ENCODE measurements around the gene ANKUB1.
A peak's percentile ranks its signal among the peaks of the same experiment; 100 is the strongest.

ANKUB1 gene

GRCh38 chr3:149751551-149751950 is 40.8 kb downstream of the ANKUB1 start:
- Histone ChIP-seq H3K9ac (ENCODE audit: low read depth, low read length) (peak overlapping the region; percentile 79), H3K4me3 (ENCODE audit: low read depth, low read length) (peak overlapping the region; percentile 99), H3K36me3 (ENCODE audit: control insufficient read depth, insufficient read depth, low read length) (peaks cover 9% of the 10 kb centered on the region), H3K9me3 (ENCODE audit: control insufficient read depth, insufficient read depth, low read length) (no peaks in the 10 kb centered on the region), H3K27me3 (ENCODE audit: control insufficient read depth, insufficient read depth, low read length) (no peaks in the 10 kb centered on the region), H3K4me1 (ENCODE audit: control insufficient read depth, insufficient read depth, low read length) (no peaks in the 10 kb centered on the region)

- H3K9me3 ChIP-seq (ENCODE audit: control insufficient read depth, insufficient read depth, low read length): no peaks in the 10 kb centered on the region
- H3K4me3 ChIP-seq (ENCODE audit: low read depth, low read length): no peak overlapping the region
- no peaks in the 10 kb centered on the region for H3K27me3 ChIP-seq (ENCODE audit: control insufficient read depth, insufficient read depth, low read length)
- H3K4me1 ChIP-seq (ENCODE audit: control insufficient read depth, insufficient read depth, low read length): no peaks in the 10 kb centered on the region
- peaks cover 19% of the 10 kb centered on the region for H3K36me3 ChIP-seq (ENCODE audit: control insufficient read depth, insufficient read depth, low read length)
- no peak overlapping the region for H3K9ac ChIP-seq (ENCODE audit: low read depth, low read length)
Observed at GRCh38 chr3:149744606-149745005, 47.7 kb downstream of the ANKUB1 start.

GRCh38 chr3:149744151-149744550 is 48.2 kb downstream of the ANKUB1 start:
- no peak overlapping the region for H3K9ac ChIP-seq (ENCODE audit: low read depth, low read length)
- H3K36me3 ChIP-seq (ENCODE audit: control insufficient read depth, insufficient read depth, low read length): peaks cover 20% of the 10 kb centered on the region

GRCh38 chr3:149739396-149739795 is 53.0 kb downstream of the ANKUB1 start:
- peaks cover 5% of the 10 kb centered on the region for H3K36me3 ChIP-seq (ENCODE audit: control insufficient read depth, insufficient read depth, low read length)
- no peaks in the 10 kb centered on the region for H3K27me3 ChIP-seq (ENCODE audit: control insufficient read depth, insufficient read depth, low read length)
- no peaks in the 10 kb centered on the region for H3K9me3 ChIP-seq (ENCODE audit: control insufficient read depth, insufficient read depth, low read length)

More at GRCh38 chr3:149744151-149744550, 48.2 kb downstream of the ANKUB1 start:
- H3K4me1 ChIP-seq (ENCODE audit: control insufficient read depth, insufficient read depth, low read length): no peaks in the 10 kb centered on the region
- H3K4me3 ChIP-seq (ENCODE audit: low read depth, low read length): no peak overlapping the region
- H3K9me3 ChIP-seq (ENCODE audit: control insufficient read depth, insufficient read depth, low read length): no peaks in the 10 kb centered on the region
- H3K27me3 ChIP-seq (ENCODE audit: control insufficient read depth, insufficient read depth, low read length): no peaks in the 10 kb centered on the region

GRCh38 chr3:149738876-149739275 is 53.5 kb downstream of the ANKUB1 start:
- Histone ChIP-seq H3K4me3 (ENCODE audit: low read depth, low read length) (no peak overlapping the region), H3K9ac (ENCODE audit: low read depth, low read length) (no peak overlapping the region), H3K4me1 (ENCODE audit: control insufficient read depth, insufficient read depth, low read length) (no peaks in the 10 kb centered on the region), H3K9me3 (ENCODE audit: control insufficient read depth, insufficient read depth, low read length) (no peaks in the 10 kb centered on the region), H3K36me3 (ENCODE audit: control insufficient read depth, insufficient read depth, low read length) (peaks cover 5% of the 10 kb centered on the region), H3K27me3 (ENCODE audit: control insufficient read depth, insufficient read depth, low read length) (no peaks in the 10 kb centered on the region)

More at GRCh38 chr3:149739396-149739795, 53.0 kb downstream of the ANKUB1 start:
- H3K4me3 ChIP-seq (ENCODE audit: low read depth, low read length): no peak overlapping the region
- no peaks in the 10 kb centered on the region for H3K4me1 ChIP-seq (ENCODE audit: control insufficient read depth, insufficient read depth, low read length)
- H3K9ac ChIP-seq (ENCODE audit: low read depth, low read length): no peak overlapping the region

GRCh38 chr3:149736953-149737205 is 55.5 kb downstream of the ANKUB1 start:
- Histone ChIP-seq H3K4me3 (ENCODE audit: low read depth, low read length) (no peak overlapping the region), H3K27me3 (ENCODE audit: control insufficient read depth, insufficient read depth, low read length) (no peaks in the 10 kb centered on the region), H3K9ac (ENCODE audit: low read depth, low read length) (no peak overlapping the region), H3K9me3 (ENCODE audit: control insufficient read depth, insufficient read depth, low read length) (no peaks in the 10 kb centered on the region), H3K36me3 (ENCODE audit: control insufficient read depth, insufficient read depth, low read length) (peaks cover 2% of the 10 kb centered on the region), H3K4me1 (ENCODE audit: control insufficient read depth, insufficient read depth, low read length) (no peaks in the 10 kb centered on the region)

- Histone ChIP-seq H3K27me3 (ENCODE audit: control insufficient read depth, insufficient read depth, low read length) (no peaks in the 10 kb centered on the region), H3K9me3 (ENCODE audit: control insufficient read depth, insufficient read depth, low read length) (no peaks in the 10 kb centered on the region), H3K4me1 (ENCODE audit: control insufficient read depth, insufficient read depth, low read length) (no peaks in the 10 kb centered on the region), H3K36me3 (ENCODE audit: control insufficient read depth, insufficient read depth, low read length) (peaks cover 2% of the 10 kb centered on the region), H3K9ac (ENCODE audit: low read depth, low read length) (no peak overlapping the region), H3K4me3 (ENCODE audit: low read depth, low read length) (no peak overlapping the region)
Observed at GRCh38 chr3:149736175-149736952, 56.0 kb downstream of the ANKUB1 start.

- no peaks in the 10 kb centered on the region for H3K27me3 ChIP-seq (ENCODE audit: control insufficient read depth, insufficient read depth, low read length)
- no peaks in the 10 kb centered on the region for H3K9me3 ChIP-seq (ENCODE audit: control insufficient read depth, insufficient read depth, low read length)
- H3K36me3 ChIP-seq (ENCODE audit: control insufficient read depth, insufficient read depth, low read length): no peaks in the 10 kb centered on the region
- no peak overlapping the region for H3K4me3 ChIP-seq (ENCODE audit: low read depth, low read length)
- no peaks in the 10 kb centered on the region for H3K4me1 ChIP-seq (ENCODE audit: control insufficient read depth, insufficient read depth, low read length)
- no peak overlapping the region for H3K9ac ChIP-seq (ENCODE audit: low read depth, low read length)
Observed at GRCh38 chr3:149732234-149732633, 60.1 kb downstream of the ANKUB1 start.

GRCh38 chr3:149727656-149728055 is 64.7 kb downstream of the ANKUB1 start:
- Histone ChIP-seq H3K9ac (ENCODE audit: low read depth, low read length) (no peak overlapping the region), H3K4me3 (ENCODE audit: low read depth, low read length) (no peak overlapping the region), H3K36me3 (ENCODE audit: control insufficient read depth, insufficient read depth, low read length) (no peaks in the 10 kb centered on the region), H3K9me3 (ENCODE audit: control insufficient read depth, insufficient read depth, low read length) (no peaks in the 10 kb centered on the region), H3K4me1 (ENCODE audit: control insufficient read depth, insufficient read depth, low read length) (no peaks in the 10 kb centered on the region), H3K27me3 (ENCODE audit: control insufficient read depth, insufficient read depth, low read length) (no peaks in the 10 kb centered on the region)

GRCh38 chr3:149726716-149727407 is 65.5 kb downstream of the ANKUB1 start:
- Histone ChIP-seq H3K36me3 (ENCODE audit: control insufficient read depth, insufficient read depth, low read length) (no peaks in the 10 kb centered on the region), H3K9me3 (ENCODE audit: control insufficient read depth, insufficient read depth, low read length) (no peaks in the 10 kb centered on the region), H3K27me3 (ENCODE audit: control insufficient read depth, insufficient read depth, low read length) (no peaks in the 10 kb centered on the region), H3K9ac (ENCODE audit: low read depth, low read length) (no peak overlapping the region), H3K4me3 (ENCODE audit: low read depth, low read length) (no peak overlapping the region), H3K4me1 (ENCODE audit: control insufficient read depth, insufficient read depth, low read length) (no peaks in the 10 kb centered on the region)

- no peaks in the 10 kb centered on the region for H3K36me3 ChIP-seq (ENCODE audit: control insufficient read depth, insufficient read depth, low read length)
- H3K4me1 ChIP-seq (ENCODE audit: control insufficient read depth, insufficient read depth, low read length): no peaks in the 10 kb centered on the region
- no peaks in the 10 kb centered on the region for H3K9me3 ChIP-seq (ENCODE audit: control insufficient read depth, insufficient read depth, low read length)
- no peaks in the 10 kb centered on the region for H3K27me3 ChIP-seq (ENCODE audit: control insufficient read depth, insufficient read depth, low read length)
- H3K9ac ChIP-seq (ENCODE audit: low read depth, low read length): no peak overlapping the region
- no peak overlapping the region for H3K4me3 ChIP-seq (ENCODE audit: low read depth, low read length)
Observed at GRCh38 chr3:149723781-149724180, 68.6 kb downstream of the ANKUB1 start.

- no peaks in the 10 kb centered on the region for H3K27me3 ChIP-seq (ENCODE audit: control insufficient read depth, insufficient read depth, low read length)
- H3K36me3 ChIP-seq (ENCODE audit: control insufficient read depth, insufficient read depth, low read length): no peaks in the 10 kb centered on the region
- H3K4me3 ChIP-seq (ENCODE audit: low read depth, low read length): no peak overlapping the region
- peaks cover 3% of the 10 kb centered on the region for H3K4me1 ChIP-seq (ENCODE audit: control insufficient read depth, insufficient read depth, low read length)
- no peaks in the 10 kb centered on the region for H3K9me3 ChIP-seq (ENCODE audit: control insufficient read depth, insufficient read depth, low read length)
- no peak overlapping the region for H3K9ac ChIP-seq (ENCODE audit: low read depth, low read length)
Observed at GRCh38 chr3:149720918-149721317, 71.4 kb downstream of the ANKUB1 start.

All from iPS-15b (cell line).